NCI-H526 treated with DMSO at 0.1 percent for 48 hours (cell line): ENCODE data around the gene MAPK14.

ENCODE experiments used
- DNase-seq: peaks from one replicate; lab custom pipeline; 2025; lab: John Stamatoyannopoulos, UW

The MAPK14 gene

GRCh38 chr6:36038120-36038876 is 10.7 kb downstream of the MAPK14 start:
- DNase-seq = no peak

- DNase-seq = no peak
Measured at GRCh38 chr6:36039112-36039511, 11.5 kb downstream of the MAPK14 start.

GRCh38 chr6:36040958-36041357 is 13.3 kb downstream of the MAPK14 start:
- DNase-seq = no peak

- DNase-seq = no peak
Measured at GRCh38 chr6:36042618-36043260, 15.1 kb downstream of the MAPK14 start.

DNA sequence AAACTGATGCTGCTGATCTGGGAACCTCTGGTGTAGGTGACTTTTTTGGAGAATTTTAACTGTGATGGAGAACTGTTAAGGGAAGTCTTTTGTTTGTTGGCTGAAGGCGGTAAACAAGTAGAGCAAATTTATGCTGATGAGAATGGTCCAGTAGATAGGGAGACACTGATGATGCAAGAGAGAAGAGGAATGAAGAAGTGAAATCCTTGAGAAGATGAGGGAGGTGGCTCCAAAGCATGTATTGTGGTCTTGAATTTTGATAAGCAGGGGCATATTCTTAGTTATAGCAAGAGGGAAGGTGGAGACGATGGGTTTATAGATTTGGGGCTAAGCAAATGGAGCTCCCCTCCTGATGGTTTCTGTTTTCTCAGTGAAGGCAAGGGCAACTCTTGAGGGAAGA is 22.0 kb downstream of the MAPK14 start:
- DNase-seq = no peak

DNA sequence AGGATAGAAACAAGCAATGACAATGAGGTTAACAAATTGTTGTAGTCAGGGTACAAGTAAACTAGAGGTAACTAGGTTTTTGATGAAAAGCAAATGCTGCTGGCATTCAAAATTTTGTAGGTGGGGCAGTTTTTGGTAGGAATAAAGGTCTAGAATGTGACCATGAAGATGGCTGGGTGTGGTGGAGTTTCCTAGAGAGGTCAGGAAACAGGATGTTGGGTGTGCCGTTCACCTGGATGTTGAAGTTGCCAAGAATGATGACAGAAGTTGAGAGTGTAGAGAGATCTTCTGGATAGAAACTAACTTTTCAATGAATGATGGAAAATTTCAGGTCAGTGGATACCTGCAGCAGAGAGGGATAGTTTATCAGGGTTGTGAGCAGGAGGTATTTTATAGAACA is 22.7 kb downstream of the MAPK14 start:
- no peak for DNase-seq

- no peak for DNase-seq
Measured at GRCh38 chr6:36050947-36051710, 23.5 kb downstream of the MAPK14 start.

GRCh38 chr6:36052097-36052496 is 24.5 kb downstream of the MAPK14 start:
- DNase-seq = no peak

- DNase-seq = no peak
Measured at GRCh38 chr6:36053878-36054277, 26.3 kb downstream of the MAPK14 start.

- no peak for DNase-seq
Measured at GRCh38 chr6:36054415-36054814, 26.8 kb downstream of the MAPK14 start.

- DNase-seq = no peak
Measured at GRCh38 chr6:36054956-36055355, 27.3 kb downstream of the MAPK14 start.

GRCh38 chr6:36056178-36056577 is 28.6 kb downstream of the MAPK14 start:
- DNase-seq = no peak

GRCh38 chr6:36061236-36061635 is 33.6 kb downstream of the MAPK14 start:
- DNase-seq = no peak

DNA sequence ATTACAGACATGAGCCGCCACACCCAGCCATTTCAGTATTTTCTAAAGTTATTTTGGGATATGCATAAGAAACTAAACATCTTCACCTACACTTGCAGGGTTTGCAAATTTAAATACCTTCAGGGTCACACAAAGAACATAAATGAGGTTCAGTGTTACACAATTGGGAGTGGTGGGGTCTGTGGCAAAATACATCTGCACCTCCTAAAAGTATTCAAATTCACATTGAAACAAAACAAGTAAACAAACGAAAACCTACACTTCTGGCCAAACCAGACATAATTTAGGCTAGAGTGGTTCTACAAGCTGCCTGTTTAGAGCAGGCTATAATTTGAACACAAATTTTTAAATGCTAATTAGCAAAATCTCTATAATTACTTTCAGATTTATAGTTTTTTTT is 34.6 kb downstream of the MAPK14 start:
- DNase-seq = no peak

DNA sequence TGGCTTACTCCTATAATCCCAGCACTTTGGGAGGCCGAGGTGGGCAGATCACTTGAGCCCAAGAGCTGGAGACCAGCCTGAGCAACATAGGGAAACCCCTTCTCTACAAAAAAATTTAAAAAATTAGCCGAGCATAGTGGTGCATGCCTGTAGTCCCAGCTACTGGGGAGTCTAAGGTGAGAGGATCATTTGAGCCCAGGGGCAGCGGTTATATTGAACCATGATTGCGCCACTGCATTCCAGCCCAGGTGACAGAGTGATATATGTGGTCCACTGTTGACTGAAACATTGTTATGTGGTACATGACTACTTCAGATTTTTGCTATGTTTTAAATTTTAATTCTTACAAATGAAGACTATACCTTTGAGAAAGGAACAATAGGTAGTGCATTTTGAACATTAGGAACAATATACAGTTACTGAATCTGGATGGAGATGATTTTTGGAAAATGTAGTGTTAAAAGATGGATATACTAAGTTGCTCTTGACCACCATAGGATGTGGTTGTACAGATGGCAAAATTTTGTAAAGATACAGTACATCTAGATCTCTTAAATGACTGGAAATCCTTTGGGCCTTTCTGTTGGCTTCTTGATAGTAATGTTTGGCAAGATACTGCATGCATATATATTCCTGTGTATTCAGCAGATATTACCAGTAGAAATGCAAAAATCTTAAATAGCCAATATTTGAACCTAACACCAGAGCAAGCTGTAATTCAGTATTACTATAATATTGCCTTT is 35.9 kb downstream of the MAPK14 start:
- DNase-seq = no peak

DNA sequence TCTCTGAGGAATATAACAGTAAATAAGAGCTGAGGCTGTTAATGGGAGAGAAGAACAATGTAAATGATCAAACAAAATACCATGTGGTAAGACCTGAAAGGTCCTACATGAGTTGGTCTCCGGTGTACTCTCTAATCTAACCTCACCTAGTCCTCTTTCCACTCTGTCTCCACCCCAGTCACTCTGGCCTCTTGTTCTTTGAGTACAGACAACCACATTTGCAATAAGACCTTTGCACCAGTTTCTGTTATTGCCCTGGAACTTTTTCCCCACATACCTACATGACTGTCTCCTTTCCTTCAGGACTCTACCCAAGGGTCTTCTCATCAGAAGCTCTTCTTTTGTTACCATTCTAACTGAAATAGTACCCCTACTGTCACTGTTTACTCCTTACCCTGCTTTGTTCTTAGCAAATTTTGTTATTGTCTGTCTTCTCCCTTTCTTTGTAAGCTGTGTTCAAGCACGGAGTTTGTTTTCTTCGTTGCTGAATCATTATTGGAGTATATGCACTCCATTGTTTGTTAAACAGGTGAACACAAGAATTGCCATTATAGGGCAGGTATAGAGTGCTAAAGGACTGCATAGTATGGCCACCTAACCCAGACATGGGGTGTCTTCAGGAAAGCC is 37.3 kb downstream of the MAPK14 start:
- no peak for DNase-seq

- DNase-seq = no peak
Measured at GRCh38 chr6:36065916-36066315, 38.3 kb downstream of the MAPK14 start.

- no peak for DNase-seq
Measured at GRCh38 chr6:36066817-36067216, 39.2 kb downstream of the MAPK14 start.

DNA sequence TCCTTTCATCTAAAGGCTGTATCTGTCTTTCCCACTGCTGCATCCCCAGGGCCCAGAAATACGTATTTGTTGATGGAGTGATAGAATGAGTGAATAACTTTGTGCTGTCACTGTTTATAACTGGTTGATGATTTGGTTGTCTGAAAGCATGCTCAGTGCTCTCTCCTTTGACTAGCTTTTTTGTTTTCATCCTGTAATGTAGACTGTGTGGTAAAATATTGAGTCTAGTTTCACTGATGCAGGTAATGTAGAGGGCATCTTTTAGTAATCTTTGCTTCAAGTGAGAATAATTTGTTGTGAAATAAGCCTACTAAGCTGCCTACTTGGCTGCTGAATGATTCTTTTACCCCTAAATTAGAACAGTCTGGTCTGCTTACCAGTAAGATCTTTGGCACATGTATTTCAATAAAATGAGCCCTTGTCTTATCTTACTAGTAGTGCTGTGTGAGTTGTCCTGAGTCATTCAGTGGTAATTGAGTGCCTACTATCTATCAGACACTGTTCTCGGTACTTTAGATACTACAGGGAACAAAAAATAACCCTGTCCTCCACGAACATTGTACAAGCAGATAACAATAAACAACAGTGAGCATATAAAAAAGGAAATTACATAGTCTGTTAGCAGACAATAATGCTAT is 39.9 kb downstream of the MAPK14 start:
- DNase-seq = no peak

DNA sequence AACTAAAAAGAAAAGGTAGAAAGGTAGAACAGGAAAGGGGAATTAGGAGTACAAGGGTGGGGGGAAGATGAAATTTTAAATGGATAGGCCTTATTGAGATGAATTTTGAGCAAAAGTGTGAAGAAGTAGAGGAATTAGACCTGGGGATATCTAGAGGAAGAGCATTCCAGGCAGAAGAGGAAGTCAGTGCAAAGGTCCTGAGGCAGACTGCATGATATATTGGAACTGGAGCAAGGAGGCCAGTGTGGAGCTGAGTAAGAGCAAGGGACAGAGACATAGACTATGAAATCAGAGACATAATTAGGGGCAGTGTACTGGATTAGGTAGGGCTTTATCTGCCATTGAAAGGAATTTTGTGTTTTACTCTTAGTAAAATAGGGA is 40.4 kb downstream of the MAPK14 start:
- DNase-seq = no peak

- no peak for DNase-seq
Measured at GRCh38 chr6:36068586-36068985, 41.0 kb downstream of the MAPK14 start.
